HG03135 (cell line): Measurements from ENCODE around the gene HES1.
"Not testable (repeated sequence)": the region's sequence is repeated elsewhere in the genome, so short reads cannot be mapped to it uniquely, and the experiment has no call there.

ENCODE experiments used
- ATAC-seq: cut with Tn5 transposase; IDR thresholded peaks from one replicate; pipeline ENCODE4 v1.9.1; 2021; ENCODE audit warnings: mild to moderate bottlenecking, moderate library complexity; ENCODE audit not compliant: unreplicated experiment

HES1 gene

GRCh38 chr3:194124193-194124592 is 11.8 kb upstream of the HES1 start:
- no peak for ATAC-seq

DNA sequence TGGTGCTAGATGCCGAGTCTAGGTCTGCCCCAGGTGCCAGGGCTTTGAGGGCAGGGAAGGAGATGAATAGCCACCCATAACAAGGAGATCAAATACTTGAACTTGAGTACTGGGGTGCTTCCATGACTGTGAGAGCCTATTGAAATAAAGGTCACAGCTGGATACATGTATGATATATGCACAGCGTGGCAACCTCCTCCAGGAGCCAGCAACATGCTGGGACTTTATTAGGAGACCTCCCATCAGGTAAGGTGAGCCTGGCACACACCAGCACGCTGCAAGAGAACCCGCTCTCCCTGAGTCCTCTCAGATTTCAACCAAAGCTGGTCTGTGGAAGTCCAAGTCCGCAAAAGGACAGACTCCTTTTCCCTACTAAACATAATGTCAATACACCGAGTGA is 10.5 kb upstream of the HES1 start:
- no peak for ATAC-seq

DNA sequence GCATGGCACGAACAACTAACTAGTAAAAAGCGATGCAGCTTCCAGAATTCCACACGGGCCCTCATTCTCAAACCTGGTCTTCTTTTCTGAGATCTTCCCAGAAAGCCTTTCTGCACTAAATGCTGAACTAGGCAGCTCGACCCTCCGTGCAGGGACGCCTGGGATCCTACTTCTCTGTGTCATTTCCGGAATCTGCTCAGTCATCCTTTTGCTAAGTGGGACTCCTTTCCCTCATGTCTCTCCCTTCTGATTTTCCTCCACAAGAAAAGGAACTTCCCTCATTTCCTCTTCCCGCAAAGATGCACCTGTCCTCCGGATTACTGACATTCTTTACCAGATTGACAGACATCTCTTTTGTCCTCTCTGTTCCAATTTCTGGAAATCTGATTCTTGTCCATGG is 9.2 kb upstream of the HES1 start:
- ATAC-seq: no peak

DNA sequence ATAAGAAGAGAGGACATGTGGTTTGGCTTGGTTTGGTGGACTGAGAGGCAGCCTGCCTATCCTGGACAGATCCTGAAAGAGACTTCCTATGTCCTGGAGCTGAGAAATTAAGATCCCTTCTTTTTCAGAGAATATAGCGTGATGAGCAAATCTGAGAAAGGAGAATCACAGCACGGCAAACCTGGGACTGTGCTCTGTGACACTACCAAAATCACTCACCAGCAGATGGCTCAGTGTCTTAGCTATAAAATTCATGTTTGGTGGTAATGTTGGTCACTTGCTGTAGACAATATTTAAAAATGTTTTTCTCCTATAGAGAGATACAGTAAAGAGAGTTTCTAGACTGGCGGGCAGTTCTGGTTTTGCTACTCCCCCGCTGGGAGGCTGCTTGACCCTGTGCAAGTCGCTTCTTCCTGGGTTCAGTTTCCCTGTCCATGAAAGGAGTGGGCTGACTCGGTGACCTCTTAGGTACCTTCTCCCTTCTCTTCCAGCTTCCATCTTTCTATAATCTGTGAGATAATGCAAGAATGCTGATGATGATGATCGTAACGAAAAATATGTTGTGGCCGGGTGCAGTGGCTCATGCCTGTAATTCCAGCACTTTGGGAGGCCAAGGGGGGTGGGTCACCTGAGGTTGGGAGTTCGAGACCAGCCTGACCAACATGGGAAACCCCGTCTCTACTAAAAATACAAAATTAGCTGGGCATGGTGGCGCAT is 7.6 kb upstream of the HES1 start:
- ATAC-seq: no peak

DNA sequence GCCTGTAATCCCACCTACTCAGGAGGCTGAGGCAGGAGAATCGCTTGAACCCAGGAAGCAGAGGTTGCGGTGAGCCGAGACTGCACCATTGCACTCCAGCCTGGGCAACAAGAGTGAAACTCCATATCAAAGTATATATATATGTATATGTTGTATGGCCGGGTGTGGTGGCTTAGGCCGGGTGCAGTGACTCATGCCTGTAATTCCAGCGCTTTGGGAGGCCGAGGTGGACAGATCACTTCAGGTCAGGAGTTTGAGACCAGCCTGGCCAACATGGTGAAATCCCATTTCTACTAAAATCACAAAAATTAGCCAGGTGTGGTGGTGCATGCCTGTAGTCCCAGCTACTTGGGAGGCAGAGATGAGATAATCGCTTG is 7.0 kb upstream of the HES1 start:
- ATAC-seq: not testable (repeated sequence)

- ATAC-seq: no peak
Measured at GRCh38 chr3:194129581-194130133, 6.3 kb upstream of the HES1 start.

GRCh38 chr3:194130188-194130587 is 5.8 kb upstream of the HES1 start:
- ATAC-seq: no peak

GRCh38 chr3:194130807-194131589 is 5.0 kb upstream of the HES1 start:
- no peak for ATAC-seq

DNA sequence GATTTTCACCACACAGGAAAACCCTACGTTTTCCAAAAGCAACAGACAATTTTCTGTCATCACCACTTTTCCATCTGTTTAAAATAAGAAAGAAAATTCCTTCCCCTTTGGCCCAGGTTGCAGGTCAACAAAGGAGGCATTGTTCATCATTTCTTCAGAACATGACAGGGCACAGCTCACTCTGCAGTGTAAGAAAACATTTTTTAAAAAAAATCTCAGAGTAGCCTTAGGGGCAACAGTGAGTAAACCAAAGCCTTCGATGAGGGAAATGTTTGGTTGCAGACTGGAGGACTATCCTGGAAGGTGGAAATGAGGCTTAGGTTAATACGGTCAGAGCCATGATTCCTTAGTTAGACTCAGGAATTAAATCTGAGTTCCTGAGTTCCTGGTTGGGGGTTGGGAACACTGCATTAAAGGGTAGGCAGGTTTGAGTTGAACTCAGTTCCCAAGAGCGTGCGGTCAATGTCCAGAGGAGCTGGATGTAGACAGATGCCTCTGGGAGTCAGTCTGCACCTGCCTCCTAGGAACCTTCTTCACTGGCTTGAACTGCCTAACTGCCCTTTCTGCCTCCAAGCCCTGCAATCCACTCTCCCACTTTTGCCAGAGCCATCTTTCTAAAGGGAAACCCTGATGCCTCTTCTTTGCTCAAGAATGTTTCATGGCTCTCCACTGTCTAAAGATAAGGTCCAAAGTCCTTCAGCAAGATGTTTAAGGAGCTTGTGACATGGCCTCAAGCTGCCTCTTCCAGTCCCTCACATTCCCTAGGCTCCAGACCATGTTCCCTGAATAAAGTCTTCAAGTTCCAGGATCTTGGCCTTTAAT is 3.3 kb upstream of the HES1 start:
- no peak for ATAC-seq

- no peak for ATAC-seq
Measured at GRCh38 chr3:194133661-194134230, 2.2 kb upstream of the HES1 start.

- peak; percentile 8 for ATAC-seq
Measured at GRCh38 chr3:194134231-194134756, 1.7 kb upstream of the HES1 start.

- peak; percentile 37 for ATAC-seq
Measured at GRCh38 chr3:194134757-194135515, 1.0 kb upstream of the HES1 start.

- ATAC-seq: no peak
Measured at GRCh38 chr3:194135516-194135805, 487 bp upstream of the HES1 start.

DNA sequence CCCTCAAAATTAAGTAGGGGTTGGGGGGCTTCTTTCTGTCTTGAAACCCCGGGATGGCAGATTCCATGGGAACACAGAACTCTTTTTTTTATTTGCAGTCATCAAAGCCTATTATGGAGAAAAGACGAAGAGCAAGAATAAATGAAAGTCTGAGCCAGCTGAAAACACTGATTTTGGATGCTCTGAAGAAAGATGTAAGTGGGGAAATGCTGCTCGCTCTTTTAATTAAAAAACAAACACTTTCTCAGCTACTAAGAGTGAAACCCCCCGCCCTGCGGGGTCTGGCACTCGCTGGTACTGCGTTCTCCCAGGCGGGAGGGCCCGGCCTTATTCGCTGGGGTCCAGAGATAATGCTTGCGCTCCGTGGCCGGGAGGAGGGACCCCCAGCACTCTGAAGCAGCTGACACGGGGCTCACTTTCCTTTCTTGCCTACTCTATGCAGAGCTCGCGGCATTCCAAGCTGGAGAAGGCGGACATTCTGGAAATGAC is 615 bp downstream of the HES1 start:
- no peak for ATAC-seq

- ATAC-seq: no peak
Measured at GRCh38 chr3:194137008-194137505, 1.1 kb downstream of the HES1 start.

DNA sequence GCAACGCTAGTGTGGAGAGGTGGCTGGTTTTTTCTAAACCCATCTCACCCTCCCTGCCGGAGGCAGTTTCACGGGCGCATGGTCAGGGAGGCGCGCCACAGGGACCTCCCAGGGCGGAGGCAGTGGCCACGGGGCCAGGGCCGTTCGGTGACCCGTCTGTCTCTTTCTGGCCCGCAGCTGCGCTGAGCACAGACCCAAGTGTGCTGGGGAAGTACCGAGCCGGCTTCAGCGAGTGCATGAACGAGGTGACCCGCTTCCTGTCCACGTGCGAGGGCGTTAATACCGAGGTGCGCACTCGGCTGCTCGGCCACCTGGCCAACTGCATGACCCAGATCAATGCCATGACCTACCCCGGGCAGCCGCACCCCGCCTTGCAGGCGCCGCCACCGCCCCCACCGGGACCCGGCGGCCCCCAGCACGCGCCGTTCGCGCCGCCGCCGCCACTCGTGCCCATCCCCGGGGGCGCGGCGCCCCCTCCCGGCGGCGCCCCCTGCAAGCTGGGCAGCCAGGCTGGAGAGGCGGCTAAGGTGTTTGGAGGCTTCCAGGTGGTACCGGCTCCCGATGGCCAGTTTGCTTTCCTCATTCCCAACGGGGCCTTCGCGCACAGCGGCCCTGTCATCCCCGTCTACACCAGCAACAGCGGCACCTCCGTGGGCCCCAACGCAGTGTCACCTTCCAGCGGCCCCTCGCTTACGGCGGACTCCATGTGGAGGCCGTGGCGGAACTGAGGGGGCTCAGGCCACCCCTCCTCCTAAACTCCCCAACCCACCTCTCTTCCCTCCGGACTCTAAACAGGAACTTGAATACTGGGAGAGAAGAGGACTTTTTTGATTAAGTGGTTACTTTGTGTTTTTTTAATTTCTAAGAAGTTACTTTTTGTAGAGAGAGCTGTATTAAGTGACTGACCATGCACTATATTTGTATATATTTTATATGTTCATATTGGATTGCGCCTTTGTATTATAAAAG is 1.8 kb downstream of the HES1 start:
- ATAC-seq: peak; percentile 34

- ATAC-seq: no peak
Measured at GRCh38 chr3:194138732-194139070, 2.8 kb downstream of the HES1 start.

DNA sequence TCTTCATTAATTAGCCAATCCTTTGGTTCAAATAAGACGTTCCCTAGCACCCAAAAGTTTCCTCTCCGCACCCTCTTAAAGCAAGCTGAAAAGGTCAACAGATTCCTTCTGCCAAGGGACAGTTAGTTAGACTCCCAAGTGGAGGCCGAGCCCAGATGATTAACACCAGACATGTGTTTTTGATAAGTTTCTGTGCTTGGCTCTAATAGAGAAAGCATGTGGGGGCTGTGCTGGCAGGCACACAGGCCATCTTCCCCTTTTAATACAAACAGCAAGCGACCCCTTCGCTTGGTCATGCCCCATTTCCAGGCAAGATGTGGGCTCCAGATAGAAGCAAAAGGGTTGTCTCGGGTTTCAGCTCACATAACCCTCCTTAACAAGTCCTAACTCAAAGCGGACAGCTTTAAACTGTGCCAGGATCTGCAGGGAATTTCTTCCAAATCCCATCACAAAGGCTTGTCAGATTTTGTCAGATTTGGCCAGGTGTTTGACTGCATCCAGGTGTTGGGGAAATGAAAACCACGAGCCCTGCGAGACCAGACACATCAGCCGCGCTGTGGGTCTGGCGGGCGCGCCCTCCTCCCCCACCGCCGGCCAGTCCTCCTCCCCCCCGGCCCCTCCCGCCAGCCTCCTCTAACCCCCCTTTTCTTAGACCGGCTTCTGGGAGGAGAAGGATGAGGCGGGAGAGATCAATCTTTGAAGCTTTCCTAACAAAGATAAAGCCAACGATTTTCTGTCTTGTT is 3.3 kb downstream of the HES1 start:
- ATAC-seq: no peak
